GM21381 (cell line): ENCODE data around the gene CSRNP3.

Source experiments
- ATAC-seq: cut with Tn5 transposase; IDR thresholded peaks from one replicate; pipeline ENCODE4 v1.9.1; 2021; ENCODE audit warnings: mild to moderate bottlenecking, moderate library complexity; ENCODE audit not compliant: unreplicated experiment

Gene CSRNP3

DNA sequence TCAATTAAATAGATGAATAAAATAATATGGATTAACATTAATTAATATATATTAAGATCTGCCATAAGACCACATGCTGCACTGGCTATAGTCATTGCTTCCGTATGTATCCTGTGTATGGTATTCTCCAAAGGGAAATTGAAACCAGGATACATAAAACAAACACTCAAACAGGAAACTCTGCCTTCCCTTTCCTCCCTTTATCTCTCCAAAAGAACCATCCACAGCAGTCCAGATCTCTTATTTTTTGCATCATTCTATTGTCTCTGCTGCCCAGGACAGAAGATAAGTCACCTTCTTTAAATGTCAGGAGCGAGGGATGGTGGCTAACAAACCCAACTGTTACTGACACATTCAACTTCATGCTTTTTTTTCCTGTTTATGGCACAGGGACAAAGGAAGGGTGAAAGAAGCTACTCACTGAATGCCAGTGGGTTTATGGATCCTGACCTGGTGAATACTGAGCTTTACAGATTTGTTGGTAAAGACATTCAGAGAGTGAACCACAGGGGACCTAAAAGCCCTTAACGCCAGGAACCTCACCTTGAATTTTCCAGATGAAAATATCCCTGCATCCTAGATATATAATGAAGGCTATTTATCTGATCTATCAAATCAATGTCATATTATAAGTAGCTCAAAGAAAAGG is 67.5 kb downstream of the CSRNP3 start:
- ATAC-seq, result no peak

DNA sequence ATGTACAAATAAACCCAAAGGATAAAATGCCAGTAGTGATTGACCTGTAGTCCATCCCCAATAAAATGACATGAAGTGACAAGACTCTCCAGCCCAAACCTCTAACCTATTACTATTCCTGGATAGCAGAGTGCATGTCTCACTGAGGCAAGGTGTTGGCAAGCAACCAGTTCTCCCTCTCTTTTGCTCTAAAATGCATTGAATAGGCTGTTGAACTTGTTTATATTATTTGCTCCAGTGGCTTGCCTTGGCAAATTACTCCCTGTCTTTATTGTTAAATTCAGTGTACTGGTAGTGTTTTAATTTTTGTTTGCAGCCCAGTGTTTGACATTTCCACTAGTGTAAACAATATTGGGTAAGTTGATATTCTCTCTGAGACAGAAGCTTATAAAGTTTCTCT is 70.5 kb downstream of the CSRNP3 start:
- no peak for ATAC-seq

DNA sequence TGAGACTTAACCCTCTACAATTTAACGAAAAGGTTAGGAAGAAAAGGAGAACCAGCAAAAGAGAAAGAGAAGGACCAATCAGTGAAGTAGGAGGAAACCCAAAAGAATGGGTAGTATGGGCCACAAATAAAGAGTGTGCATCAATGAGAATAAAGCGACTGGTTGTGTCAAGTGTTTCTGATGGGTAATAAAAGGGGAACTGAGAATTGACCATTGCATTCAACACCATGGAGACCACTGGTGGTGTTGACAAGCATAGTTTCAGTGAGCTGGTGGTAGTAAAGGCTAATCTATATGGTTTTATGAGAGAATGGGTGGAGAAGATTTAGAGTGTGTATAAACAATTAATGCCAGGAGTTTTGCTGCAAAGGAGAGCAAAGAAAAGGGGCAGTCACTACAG is 75.4 kb downstream of the CSRNP3 start:
- ATAC-seq, result peak; percentile 95

DNA sequence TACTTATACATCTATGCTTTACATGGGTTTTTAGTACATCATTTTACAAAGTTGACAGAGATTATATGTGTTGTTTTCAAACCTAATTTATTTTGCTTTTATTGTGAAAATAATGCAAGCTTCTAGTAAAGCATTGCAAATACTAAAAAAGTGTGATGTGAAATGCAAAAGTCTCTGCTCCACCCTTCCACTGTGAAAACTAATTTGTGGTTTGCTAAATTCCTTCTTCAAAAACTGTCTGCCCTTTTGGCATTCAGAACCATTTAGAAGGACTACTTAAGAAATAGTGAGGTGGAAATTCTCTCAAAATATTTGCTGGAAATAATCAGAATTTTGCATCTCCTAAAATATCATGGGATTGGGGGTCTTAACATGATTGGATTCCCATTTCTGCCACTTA is 78.4 kb downstream of the CSRNP3 start:
- no peak for ATAC-seq

DNA sequence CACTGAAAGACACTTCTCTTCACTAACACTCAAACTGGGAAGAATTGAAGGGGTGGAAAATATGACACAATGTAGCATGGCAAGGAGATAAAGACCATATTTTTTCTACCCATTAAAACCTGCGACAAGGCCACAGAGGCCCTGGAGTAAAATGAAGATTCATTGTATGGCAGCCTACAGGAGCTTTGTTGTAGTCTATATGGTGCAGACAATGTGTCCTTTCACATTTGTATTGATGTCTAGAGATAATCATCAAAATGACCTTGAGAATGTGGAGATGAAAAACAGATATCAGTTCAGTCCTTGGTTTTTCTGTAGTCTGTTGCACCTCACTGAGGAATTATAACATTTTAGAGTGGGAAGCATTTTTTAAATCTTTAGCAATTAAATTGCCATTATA is 80.1 kb downstream of the CSRNP3 start:
- ATAC-seq, result no peak

DNA sequence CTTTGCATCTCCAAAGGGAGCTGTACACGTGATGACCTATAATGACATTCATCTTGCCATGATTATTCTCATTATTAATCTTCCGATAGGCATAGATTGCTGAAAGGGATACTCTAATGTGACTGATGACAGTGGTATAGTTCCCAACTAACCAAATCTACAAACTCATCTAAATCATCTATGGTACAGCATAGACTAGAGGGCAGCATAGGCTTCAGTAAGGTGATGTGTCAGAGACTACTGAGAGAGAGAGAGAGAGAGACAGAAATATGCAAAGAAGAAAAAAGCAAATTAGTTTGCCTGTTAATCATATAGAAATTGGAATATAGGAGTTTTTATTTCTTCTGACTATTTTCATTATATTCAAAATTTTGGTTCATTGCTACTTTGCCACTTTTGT is 89.3 kb downstream of the CSRNP3 start:
- no peak for ATAC-seq

DNA sequence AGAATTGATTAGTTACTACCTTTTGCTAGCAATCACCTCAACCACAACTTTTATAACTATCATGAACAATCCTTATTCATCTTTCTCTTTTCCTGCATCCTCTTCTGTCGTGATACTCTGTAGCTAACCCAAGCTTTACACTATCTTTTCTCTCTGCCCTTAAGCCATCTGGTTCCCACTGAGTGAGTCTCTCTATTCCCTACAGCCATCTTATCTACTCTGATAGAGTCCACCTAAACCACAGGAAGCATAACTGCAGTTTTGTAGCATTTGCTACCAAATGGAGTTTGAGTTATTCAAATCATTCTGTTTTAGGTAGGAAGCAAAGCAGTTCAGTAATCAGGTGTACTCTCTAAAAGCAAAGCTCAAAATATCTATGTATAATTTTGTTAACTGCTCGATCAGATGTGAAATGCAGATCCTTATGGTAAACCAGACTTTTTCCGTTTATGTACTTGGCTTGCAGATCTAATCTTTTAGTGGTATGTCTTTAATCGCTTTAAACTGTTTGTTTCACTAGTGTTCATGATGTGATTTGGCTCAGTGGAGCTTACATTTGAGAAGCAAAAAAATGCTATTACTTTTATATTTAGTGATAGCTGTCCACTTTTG is 91.0 kb downstream of the CSRNP3 start:
- ATAC-seq, result no peak

DNA sequence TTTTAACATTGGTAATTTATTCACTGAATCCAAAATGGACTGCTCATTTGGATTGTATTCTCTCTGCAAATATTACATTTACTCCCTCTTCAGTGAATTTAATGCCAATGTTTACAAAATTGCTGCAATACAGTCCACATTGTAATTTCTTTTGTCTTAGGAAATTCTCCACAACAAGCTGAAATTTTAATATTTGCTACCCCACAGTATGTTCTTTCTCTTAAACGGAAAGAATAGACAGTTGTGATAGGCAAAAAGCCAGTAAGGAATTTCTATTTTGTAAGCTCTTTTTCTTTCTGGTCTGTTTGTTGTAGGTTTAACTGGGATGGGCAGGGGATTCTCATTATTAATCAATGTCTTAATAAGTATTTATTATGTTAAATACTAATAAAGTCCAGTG is 92.0 kb downstream of the CSRNP3 start:
- ATAC-seq, result no peak

DNA sequence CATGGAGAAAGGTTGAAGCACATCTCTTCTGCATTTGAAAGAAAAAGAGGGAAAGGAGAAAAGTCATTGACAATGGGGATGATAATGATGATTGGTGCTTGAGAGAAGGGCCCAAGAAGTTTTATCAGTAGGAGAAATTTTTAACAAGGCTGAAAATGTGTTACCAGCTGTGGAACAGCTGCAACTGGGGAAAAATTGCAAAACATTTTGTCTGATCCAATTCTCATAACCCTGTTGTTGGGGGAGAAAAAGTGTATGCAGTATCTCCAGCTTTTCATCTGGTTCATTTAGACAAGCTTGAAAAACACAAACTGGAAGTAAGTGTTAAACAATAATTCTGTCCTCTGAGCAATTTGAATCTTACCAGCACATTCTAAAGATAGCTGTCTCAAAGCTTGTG is 92.7 kb downstream of the CSRNP3 start:
- no peak for ATAC-seq

DNA sequence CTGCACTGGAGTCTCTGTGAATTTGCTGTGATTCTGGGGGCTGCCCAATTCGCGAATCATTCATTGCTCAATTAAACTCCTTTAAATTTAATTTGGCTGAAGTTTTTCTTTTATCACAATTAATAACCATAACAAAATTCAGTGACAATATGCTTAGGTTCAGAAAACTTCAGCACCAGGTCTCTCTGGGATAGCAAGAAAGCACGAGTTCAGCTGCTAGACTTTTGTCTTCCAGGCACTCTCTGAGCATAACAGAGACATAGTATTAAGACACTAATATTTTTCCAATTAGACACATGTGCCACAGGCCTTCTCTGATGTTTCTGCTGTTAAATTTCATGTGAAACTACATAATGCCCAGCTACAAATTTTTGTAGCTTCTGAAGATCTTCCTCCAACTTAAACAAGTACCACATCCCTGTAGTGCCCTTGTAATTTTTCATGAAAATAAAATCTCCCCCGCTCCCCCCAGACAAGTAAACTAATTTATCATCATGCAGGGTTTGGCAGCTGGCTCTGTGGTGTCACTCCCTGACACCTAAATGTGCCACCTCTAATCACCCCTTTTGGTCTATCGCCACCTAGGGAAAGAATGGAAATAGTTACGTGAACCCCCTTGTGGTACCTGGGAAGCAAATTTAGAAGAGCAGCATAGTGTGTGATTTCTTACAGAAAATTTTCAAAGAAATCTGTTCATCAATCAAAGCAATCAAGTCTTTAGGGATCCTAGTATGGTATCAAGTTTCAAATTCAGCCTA is 94.1 kb downstream of the CSRNP3 start:
- ATAC-seq, result no peak

DNA sequence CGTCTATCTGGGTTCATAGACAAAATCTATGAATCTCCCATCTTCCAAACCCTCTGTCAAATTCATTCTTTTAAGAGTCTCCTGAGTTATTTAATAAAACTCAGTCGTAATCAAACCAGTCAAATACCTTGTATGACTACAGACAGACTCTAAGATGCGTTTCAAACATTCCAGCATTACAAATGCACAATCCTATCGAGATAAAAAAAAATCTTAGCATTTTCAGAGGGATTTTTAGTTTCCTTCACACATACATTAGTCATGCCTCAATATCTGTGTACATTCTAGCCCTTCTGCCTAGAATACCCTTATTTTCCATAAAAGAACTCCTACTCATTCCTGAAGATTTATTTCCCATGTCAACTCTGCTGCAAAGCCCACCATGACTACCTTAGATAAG is 96.5 kb downstream of the CSRNP3 start:
- no peak for ATAC-seq

DNA sequence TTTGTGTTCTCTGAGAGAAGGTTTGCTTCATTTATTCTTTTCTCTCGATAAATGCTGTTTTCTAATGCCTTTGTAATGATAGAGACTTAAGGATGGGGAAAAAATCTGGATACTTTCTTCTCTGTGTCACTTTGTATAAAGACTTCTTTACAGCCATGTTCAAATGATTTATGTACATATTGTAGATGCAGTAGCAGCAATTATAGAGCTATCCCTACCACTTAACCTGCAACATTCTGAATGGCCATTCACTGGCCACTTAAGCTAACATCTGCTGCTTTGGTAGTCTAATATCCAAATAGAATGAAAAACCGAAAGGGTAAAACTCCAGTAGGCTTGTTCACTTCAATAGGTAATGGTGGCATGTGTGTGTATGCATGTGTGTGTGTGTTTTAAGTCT is 97.8 kb downstream of the CSRNP3 start:
- no peak for ATAC-seq

DNA sequence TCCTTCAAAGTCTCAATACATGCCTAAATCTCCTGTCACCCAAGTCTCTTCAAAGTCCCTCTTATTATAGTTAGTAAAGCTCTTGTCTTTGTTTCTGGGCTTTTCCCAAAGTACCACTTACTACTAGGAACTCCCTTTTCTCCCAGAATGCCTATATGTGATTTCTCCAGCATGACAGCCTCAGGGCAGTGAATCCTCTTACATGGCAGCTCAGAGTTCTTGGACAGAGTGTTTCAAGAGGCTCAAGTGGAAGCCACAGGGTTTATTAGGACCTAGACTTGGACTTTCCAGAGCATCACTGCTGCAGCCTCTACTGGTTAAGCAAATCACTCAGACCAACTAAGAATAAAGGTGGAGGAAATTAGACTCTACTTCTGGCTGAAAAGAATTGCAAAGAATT is 98.9 kb downstream of the CSRNP3 start:
- ATAC-seq, result no peak

DNA sequence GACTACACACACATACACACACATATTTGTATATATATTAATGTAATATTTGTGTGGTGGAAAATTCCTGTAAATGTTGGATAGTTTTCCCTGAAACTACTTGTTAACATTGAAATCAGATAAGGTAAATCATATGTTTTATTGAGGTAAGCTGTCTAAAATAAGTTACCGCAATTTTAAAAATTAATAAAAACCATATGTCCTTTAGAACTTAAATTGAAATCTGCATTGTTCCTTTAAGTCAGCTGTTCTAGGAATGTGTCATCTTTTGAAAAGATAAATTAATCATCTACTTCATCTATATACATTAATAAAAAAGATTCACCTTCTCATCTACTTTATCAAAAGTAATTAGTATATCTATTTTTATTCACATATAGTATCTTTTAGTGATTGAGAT is 102.0 kb downstream of the CSRNP3 start:
- no peak for ATAC-seq

DNA sequence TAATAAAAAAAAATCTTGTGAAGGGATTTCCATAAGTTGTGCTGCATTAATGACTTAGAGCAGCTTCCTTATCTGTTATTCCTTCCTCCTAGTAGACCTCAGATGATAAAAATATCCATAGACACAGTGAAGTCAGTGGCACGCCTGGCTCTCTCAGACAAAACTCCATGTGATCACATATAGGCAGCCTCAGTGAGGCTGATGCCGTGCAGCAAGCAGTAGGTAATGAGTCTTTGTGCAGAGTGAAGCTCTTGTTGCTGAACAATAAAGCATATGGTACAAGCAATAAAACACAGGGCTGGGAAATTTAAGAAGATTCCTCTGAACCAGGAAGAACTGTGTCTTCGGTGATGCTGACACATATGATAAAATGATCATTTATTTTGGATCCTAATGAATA is 102.7 kb downstream of the CSRNP3 start:
- ATAC-seq, result no peak

DNA sequence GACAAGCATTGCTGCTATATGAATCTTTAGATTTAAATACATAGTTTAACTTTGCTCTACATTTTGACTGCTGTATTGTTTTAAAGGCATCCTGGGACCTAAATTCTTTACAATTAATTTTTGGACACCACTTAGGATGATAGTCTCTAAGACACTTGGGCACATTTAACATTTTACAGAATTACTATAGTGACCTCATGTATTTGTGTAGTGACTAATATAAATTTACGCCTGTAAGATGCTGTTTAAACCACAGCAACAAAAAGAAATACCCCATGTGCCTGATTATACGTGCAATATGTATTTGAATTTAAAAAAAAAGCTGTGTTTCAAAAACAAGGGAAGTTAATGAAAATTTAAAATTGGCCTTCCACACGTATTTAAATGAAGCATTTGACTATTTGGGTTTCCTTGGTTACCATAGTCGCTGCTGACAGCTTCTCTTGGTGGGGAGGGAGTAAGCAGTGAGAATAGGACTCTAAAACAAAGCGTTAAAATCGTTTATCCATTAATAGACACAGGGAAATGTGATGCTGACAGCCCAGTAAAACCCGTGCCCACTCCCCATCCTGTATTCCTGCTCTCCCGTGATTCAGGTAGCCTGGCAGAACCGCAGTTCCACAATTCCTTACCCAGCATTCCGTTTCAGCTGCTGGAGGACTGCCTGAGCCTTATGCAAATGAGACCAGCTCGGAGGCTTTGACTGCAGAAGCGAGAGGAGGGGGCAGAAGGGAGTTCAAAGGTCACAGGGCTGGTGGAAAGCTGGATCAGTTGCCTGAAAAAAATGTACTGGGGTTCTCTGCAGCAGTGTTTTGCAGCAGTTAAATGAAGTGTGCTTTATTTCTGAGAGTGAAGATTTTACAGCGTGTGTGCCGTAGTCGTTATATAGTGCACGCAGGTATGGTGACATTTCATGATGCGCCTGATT is 104.3 kb downstream of the CSRNP3 start:
- no peak for ATAC-seq

DNA sequence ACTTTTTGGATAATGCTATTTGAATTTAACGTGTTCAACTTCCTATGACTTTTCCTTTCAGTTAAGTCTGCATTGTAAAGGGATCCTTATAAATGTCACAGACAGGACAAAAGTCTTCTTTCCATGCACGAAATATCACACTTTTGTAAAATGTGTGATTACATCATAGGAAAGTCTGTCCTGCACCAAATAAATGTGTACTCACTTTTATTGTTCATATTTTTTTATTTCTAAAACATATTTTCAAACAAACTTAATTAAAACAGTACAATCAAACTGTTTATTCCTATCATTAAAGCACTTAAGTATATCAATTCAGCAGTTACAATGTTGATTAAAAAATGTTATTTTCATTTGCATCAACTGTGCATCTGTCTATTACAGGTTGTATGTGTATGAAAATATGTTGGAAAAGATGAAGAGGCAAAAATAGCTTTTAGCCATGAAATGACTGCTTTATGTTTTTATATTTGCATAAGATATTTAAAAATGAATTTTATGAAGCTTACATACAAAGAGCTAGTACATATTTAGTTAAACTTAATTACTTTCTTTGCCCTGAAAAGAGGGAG is 105.6 kb downstream of the CSRNP3 start:
- ATAC-seq, result no peak

DNA sequence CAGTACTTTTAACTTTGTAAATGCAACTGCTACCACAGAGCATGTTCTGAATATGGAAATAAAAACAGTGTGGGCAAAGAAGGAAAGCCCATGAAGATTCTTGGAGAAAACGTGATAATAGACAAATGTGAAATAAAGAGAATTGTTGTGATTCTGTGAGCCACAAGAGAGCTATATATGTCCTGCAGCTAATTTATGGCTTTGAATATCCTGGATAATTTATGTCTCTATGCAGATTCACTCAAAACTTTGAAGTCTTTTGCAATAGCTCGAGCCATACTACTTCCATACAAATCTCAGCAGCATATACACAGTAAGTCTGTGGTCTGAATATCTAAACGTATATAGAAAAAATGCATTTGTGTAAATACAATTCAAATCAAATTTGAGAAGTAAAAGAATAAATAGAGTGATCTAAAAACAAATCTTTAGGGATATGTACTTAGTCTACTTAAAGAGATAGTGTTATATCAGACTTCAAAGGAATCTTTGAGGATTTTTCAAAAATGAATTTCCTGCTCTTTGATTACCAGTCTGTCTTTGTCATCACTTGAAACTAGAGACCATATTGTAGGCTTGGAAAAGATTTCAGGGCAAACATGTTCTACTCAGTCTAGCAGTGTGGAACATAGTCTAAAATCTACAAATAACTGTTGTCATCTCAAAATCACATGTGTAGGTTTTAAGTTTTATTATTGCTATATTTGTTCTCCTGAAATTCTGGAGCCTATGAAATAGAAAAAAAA is 107.1 kb downstream of the CSRNP3 start:
- no peak for ATAC-seq

DNA sequence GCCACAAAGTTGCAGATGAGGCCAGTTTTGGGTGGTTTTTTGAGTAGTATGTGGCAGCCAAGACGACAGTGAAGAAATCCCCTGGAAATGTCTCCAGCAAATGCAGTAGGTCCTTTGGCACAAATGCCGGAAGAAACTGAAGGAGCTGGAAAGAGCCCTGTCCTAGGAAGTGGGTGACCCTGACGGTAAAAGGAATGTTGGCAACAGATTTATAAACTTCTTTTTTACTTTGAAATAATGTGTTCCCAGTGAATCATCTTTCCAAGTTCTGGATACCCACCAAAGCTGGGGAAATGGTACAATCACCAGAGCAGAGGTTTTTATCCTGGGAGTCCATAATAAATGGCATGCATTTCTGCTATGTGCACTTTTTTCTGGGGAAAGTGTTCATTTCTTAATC is 112.9 kb downstream of the CSRNP3 start:
- no peak for ATAC-seq

DNA sequence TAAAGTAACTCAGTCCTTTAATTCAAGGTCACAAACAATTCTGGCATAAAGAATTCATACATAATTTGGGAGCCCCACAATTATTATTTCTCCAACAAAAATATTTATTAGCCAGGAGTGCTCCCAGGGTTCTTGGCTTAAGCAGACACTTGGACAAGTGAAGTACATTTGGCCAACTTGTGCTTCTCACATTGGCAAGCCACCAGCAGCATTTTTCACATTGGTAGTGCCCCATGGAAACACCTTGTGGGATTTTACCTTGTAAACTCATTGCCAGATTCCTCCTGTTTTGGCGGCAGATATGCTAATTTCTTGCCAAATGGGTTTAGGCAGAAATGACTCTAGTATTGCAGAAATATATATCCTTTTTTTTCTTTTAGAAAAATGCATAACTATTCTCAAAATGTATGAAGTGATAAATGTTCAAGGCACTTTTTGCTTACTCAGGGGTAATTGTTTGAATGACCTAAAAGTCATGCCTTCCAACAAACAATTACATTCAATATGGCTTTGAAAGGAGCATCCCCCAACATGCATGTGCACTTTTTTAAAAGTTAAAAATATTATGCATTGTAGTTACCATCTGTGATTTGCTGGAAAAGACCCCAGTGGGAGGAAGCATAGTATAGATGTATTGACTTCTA is 113.5 kb downstream of the CSRNP3 start:
- no peak for ATAC-seq
